ENCODE measurements around the gene SPATC1L. TPM values are rescaled to one million over a fixed set of nuclear protein-coding genes. Genes with fewer than 3 reads are reported as not detected.
"Not testable (repeated sequence)": the region's sequence is repeated elsewhere in the genome, so short reads cannot be mapped to it uniquely, and the experiment has no call there.

The SPATC1L gene
- total RNA-seq, 2 experiments from 2014 or later, result 23.2 to 24.2 TPM

GRCh38 chr21:46227811-46228344 is 43.6 kb upstream of the SPATC1L start:
- ChIA-PET POLR2A (interaction anchor here (1.1 kb wide), 1 partner anchor 73 kb away, joined by 3 read pairs; no protein-coding TSS in a partner anchor), CTCF (interaction anchor here (1.8 kb wide), 1 partner anchor 84 kb away, joined by 6 read pairs; no protein-coding TSS in a partner anchor)
- Mint-ChIP-seq H3K4me1 (ENCODE audit: low read depth) (peaks cover 34% of the 10 kb centered on the region), H3K4me3 (peak overlapping the region; percentile 76), H3K9me3 (no peaks in the 10 kb centered on the region), H3K27ac (peak overlapping the region; percentile 26), H3K36me3 (ENCODE audit: low read depth) (peaks cover 29% of the 10 kb centered on the region), H3K27me3 (no peaks in the 10 kb centered on the region)
- DNase-seq (no peak), ATAC-seq (no peak)
- no peak for TF ChIP-seq CTCF (IDR thresholded peaks at IDR 0.05)
- intact Hi-C loops (cut with micrococcal nuclease), result no loop called here

DNA sequence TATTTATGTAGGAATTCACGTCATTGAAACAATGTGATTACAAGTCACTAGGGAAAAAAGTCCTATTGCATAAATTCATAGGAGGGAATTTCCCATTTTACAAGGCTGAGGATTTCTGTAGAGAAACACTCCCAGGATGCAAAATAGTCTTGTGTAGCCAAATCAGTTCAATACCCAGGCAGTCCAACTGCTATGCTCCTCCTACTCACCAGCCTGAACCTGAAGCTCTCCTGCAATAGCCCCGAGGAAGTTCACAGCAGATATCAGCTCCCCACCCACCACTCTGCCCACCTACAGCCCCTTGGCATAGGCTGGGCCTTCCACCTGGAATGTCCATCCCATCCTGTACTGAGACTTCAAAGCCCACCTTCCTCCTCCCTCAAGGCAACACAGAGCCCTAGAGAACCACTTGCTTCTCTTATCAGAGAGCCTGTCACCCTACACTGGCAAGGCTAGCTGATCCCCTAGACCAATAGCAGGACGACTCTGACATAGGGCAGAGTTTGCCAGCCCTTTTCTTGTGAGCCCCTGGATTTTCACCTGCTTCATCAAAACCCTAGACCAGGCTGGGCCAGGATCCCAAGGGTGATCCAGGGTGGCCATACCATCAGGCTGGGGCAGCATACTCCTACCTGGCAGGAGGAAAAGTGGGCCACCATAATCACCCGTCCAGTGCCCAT is 42.8 kb upstream of the SPATC1L start:
- Mint-ChIP-seq H3K27me3 (no peaks in the 10 kb centered on the region), H3K27ac (no peak overlapping the region), H3K36me3 (ENCODE audit: low read depth) (peaks cover 20% of the 10 kb centered on the region), H3K4me3 (peak overlapping the region; percentile 76), H3K4me1 (ENCODE audit: low read depth) (peaks cover 34% of the 10 kb centered on the region), H3K9me3 (no peaks in the 10 kb centered on the region)
- CTCF ChIA-PET, result interaction anchor here (1.8 kb wide), 1 partner anchor 83 kb away, joined by 6 read pairs; no protein-coding TSS in a partner anchor
- intact Hi-C loops (cut with micrococcal nuclease), result no loop called here
- TF ChIP-seq CTCF (IDR thresholded peaks at IDR 0.05), result no peak
- ATAC-seq (no peak), DNase-seq (no peak)
- POLR2A ChIA-PET, result no interaction called here

- no peak for DNase-seq
- no peak for TF ChIP-seq CTCF (IDR thresholded peaks at IDR 0.05)
- H3K27ac Mint-ChIP-seq, result no peak overlapping the region
- ATAC-seq, result no peak
- no peaks in the 10 kb centered on the region for H3K27me3 Mint-ChIP-seq
- no peak overlapping the region for H3K4me3 Mint-ChIP-seq
- POLR2A ChIA-PET, result no interaction called here
- peaks cover 11% of the 10 kb centered on the region for H3K36me3 Mint-ChIP-seq (ENCODE audit: low read depth)
- CTCF ChIA-PET, result interaction anchor here (1.9 kb wide), 1 partner anchor 24 kb away, joined by 4 read pairs; no protein-coding TSS in a partner anchor
- intact Hi-C loops (cut with micrococcal nuclease), result no loop called here
- H3K9me3 Mint-ChIP-seq, result no peaks in the 10 kb centered on the region
- H3K4me1 Mint-ChIP-seq (ENCODE audit: low read depth), result peaks cover 31% of the 10 kb centered on the region
These were observed 41.9 kb upstream of the SPATC1L start for GRCh38 chr21:46226146-46226545.

- CTCF ChIA-PET; H3K9me3 Mint-ChIP-seq; ATAC-seq; H3K4me3 Mint-ChIP-seq; H3K27ac Mint-ChIP-seq; intact Hi-C loops (cut with micrococcal nuclease); H3K36me3 Mint-ChIP-seq (ENCODE audit: low read depth); H3K27me3 Mint-ChIP-seq; POLR2A ChIA-PET; DNase-seq: not testable (repeated sequence)
- H3K4me1 Mint-ChIP-seq (ENCODE audit: low read depth), result peaks cover 22% of the 10 kb centered on the region
These were observed 39.4 kb upstream of the SPATC1L start for GRCh38 chr21:46223661-46224060.

GRCh38 chr21:46223217-46223616 is 39.0 kb upstream of the SPATC1L start:
- DNase-seq (no peak), ATAC-seq (no peak)
- intact Hi-C loops (cut with micrococcal nuclease), result no loop called here
- Mint-ChIP-seq H3K4me1 (ENCODE audit: low read depth) (peaks cover 22% of the 10 kb centered on the region), H3K36me3 (ENCODE audit: low read depth) (no peaks in the 10 kb centered on the region), H3K9me3 (no peaks in the 10 kb centered on the region), H3K27ac (no peak overlapping the region), H3K4me3 (no peak overlapping the region), H3K27me3 (no peaks in the 10 kb centered on the region)
- CTCF ChIA-PET, result no interaction called here
- POLR2A ChIA-PET, result no interaction called here
- TF ChIP-seq CTCF (IDR thresholded peaks at IDR 0.05), result no peak

Measured in activated CD8-positive, alpha-beta T cell treated with anti-CD3 and anti-CD28 coated beads for 36 hours (primary cell).